Prostate gland (tissue), 2 donors: ENCODE data around the gene CKAP5.

ENCODE experiments used
- CTCF ChIP-seq, 4 experiments: fragments of 200-600 bp in 2 of 4; fragments of 450-650 bp in 2 of 4; sonication (generic) in 2 of 4; IDR thresholded peaks; 1 replicate in 3 of 4; 2 replicates in 1 of 4; pipeline ENCODE4 v1.5.1; 2016 to 2019; ENCODE audit warnings: antibody characterized with exemption in 4 of 4, mild to moderate bottlenecking in 2 of 4, moderate library complexity in 2 of 4
- POLR2A ChIP-seq: fragments of 450-650 bp; IDR thresholded peaks from one replicate; pipeline ENCODE4 v1.6.1; 2016; ENCODE audit warnings: antibody characterized with exemption, mild to moderate bottlenecking

DNA sequence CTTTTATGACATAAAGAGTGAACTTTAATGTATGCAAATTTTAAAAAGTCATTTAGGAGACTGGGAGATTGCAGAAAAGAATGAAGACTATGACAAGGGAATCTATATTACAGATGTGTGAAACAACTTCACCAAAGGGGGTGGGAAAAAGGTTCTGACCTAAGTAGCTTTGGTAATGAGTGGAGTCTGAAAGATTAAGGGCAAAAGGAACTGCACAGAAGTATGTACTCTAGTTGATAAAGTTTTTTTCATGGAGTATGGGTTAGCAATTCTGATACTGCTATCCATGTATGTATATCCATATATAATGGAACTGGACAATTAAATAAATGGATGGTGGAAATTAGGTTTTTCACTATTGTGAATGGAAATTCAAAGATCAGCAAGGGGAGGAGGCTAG lies 9.2 kb downstream of the CKAP5 start:
- TF ChIP-seq POLR2A (no peak), CTCF (IDR thresholded peaks at IDR 0.05) (no peak)
